Ishikawa (cell line): ENCODE results near the gene EPHA6.

ENCODE experiments used
- CEBPB ChIP-seq: IDR thresholded peaks from 2 replicates; pipeline ENCODE4 v1.6.1; 2012
- CREB1 ChIP-seq: IDR thresholded peaks from 2 replicates; pipeline ENCODE4 v1.6.1; 2012; ENCODE audit warnings: low read depth
- EGR1 ChIP-seq: IDR thresholded peaks from 2 replicates; pipeline ENCODE4 v1.6.1; 2012
- EP300 ChIP-seq: IDR thresholded peaks from 2 replicates; pipeline ENCODE4 v1.6.1; 2012; ENCODE audit warnings: borderline replicate concordance
- FOXM1 ChIP-seq: IDR thresholded peaks from 2 replicates; pipeline ENCODE4 v1.6.1; 2012; ENCODE audit warnings: low read depth, borderline replicate concordance
- NFIC ChIP-seq: IDR thresholded peaks from 2 replicates; pipeline ENCODE4 v1.6.1; 2012
- RAD21 ChIP-seq: IDR thresholded peaks from 2 replicates; pipeline ENCODE4 v1.6.1; 2012; ENCODE audit warnings: low read depth
- TAF1 ChIP-seq: IDR thresholded peaks from 2 replicates; pipeline ENCODE4 v1.6.1; 2012; ENCODE audit warnings: low read depth, mild to moderate bottlenecking
- TCF12 ChIP-seq: IDR thresholded peaks from 2 replicates; pipeline ENCODE4 v1.6.1; 2012; ENCODE audit warnings: low read depth
- TEAD4 ChIP-seq: IDR thresholded peaks from 2 replicates; pipeline ENCODE4 v1.6.1; 2012
- YY1 ChIP-seq: IDR thresholded peaks from 2 replicates; pipeline ENCODE4 v1.6.1; 2012; ENCODE audit warnings: low read depth
- ZBTB7A ChIP-seq: IDR thresholded peaks from 2 replicates; pipeline ENCODE4 v1.6.1; 2012; ENCODE audit warnings: low read depth
- TF ChIP-seq, protein P1 (sequence below): IDR thresholded peaks from 2 replicates; pipeline ENCODE4 v1.6.1; 2012; ENCODE audit warnings: low read depth, mild to moderate bottlenecking
- TF ChIP-seq, protein P2 (sequence below): IDR thresholded peaks from 2 replicates; pipeline ENCODE4 v1.6.1; 2012
- TF ChIP-seq, protein P3 (sequence below): IDR thresholded peaks from 2 replicates; pipeline ENCODE4 v1.6.1; 2012

The EPHA6 gene

DNA sequence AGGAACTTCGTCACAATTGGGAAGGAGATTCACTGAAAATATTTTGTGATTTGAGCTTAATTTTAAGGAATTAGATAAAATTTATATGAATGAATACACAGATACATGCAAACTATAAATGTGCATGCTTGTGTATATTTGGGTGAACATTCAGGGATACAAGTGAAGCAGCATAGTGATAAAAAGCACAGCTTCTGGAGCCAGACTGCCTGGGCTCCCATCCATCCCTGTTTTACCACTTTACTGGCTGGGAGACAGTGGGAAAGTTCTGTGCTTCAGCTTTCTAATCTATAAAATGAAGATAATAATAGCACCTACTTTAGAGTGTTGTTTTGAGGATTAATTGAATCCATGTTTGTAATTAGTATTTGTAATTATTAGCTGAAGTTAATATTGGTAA lies 8.1 kb upstream of the EPHA6 start:
- TF ChIP-seq TAF1: no peak

DNA sequence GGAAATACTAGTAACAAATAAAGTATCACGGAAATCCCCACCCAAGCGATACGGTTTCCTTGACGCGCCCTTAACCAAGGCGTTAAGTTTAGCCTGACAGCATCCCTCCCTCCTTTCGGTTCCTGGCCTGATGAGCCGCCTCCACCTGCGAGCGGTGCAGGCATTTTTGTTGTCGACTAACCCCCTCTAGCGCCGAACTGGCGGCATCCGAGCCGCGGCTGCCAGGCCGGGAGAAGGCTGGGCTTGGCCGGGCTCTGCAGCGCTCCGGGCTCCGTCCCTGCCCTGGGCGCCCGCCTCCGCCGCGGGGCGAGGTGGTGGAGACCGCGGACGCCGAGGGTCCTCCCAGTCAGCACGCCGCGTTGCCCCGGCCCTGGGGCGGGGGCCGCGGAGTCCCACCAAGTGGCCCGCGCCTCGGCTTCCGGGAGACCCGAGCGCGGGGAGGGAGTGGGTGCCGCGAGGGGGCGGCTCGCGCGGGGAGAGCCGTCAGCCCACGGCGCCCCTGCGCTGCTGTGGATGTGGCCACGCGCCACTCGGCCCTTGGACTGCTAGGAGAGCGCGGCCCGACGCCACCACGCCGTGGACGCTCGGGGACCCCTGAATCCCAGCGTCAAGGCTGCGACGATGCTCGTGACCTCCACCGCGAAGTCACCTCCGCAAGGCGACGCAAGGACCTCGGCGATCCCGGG lies 1.1 kb upstream of the EPHA6 start:
- no peak for TF ChIP-seq NFIC
- TF ChIP-seq, protein P1, sequence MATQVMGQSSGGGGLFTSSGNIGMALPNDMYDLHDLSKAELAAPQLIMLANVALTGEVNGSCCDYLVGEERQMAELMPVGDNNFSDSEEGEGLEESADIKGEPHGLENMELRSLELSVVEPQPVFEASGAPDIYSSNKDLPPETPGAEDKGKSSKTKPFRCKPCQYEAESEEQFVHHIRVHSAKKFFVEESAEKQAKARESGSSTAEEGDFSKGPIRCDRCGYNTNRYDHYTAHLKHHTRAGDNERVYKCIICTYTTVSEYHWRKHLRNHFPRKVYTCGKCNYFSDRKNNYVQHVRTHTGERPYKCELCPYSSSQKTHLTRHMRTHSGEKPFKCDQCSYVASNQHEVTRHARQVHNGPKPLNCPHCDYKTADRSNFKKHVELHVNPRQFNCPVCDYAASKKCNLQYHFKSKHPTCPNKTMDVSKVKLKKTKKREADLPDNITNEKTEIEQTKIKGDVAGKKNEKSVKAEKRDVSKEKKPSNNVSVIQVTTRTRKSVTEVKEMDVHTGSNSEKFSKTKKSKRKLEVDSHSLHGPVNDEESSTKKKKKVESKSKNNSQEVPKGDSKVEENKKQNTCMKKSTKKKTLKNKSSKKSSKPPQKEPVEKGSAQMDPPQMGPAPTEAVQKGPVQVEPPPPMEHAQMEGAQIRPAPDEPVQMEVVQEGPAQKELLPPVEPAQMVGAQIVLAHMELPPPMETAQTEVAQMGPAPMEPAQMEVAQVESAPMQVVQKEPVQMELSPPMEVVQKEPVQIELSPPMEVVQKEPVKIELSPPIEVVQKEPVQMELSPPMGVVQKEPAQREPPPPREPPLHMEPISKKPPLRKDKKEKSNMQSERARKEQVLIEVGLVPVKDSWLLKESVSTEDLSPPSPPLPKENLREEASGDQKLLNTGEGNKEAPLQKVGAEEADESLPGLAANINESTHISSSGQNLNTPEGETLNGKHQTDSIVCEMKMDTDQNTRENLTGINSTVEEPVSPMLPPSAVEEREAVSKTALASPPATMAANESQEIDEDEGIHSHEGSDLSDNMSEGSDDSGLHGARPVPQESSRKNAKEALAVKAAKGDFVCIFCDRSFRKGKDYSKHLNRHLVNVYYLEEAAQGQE: no peak
- no peak for TF ChIP-seq YY1
- TF ChIP-seq RAD21: peak; percentile 78
- TF ChIP-seq TCF12: no peak
- no peak for TF ChIP-seq EGR1

DNA sequence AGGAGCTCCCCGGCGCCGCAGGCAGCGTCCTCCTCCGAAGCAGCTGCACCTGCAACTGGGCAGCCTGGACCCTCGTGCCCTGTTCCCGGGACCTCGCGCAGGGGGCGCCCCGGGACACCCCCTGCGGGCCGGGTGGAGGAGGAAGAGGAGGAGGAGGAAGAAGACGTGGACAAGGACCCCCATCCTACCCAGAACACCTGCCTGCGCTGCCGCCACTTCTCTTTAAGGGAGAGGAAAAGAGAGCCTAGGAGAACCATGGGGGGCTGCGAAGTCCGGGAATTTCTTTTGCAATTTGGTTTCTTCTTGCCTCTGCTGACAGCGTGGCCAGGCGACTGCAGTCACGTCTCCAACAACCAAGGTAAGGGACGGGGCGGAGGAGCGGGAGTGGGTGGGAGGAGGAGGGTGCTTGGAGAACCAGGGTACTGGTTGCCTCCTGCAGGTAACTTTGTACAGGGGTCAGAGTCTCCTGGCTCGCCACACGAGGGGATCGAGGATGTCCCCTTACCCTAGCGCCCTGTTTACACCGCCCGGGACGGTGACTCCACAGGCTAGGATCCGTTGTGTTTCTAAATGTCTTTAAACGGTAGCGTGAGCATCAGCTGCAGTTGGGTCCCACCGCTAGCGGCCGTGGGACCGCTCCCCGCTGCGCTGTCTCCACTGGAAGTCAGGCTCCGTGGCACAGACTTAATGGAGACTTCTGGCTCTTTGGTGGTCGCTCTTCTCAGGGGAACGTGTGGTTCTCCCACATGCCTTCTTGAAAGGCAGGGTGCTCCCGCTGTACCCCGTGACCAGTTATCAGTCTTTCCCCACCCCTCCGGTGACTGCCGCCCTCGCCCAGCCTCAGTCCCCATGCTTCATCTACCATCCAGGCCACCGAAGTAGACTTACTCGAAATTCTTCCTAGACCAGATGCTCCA lies 515 bp downstream of the EPHA6 start:
- TF ChIP-seq CREB1 (no peak), ZBTB7A (0 out of 2 replicates have a peak, but pooled peaks have one; percentile 39)

DNA sequence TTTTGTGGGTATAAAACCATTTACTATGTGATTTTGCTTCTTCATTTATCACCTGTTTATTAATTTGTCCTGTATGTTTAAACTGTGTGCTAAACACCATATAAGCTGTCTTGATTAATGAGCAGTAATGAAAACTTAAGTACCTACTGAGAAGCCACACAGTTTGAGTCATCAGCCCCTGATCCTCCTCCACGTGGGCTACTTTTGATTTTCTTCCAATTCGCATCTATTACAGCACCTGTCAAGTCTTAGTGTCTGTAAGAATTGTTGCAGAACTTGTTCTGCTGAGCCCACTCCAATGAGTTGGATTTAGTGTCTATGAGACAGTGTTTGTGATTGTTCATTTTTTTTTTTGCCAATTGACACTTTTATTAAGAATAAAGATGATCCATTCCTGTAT lies 16.8 kb downstream of the EPHA6 start:
- TF ChIP-seq, protein P2, sequence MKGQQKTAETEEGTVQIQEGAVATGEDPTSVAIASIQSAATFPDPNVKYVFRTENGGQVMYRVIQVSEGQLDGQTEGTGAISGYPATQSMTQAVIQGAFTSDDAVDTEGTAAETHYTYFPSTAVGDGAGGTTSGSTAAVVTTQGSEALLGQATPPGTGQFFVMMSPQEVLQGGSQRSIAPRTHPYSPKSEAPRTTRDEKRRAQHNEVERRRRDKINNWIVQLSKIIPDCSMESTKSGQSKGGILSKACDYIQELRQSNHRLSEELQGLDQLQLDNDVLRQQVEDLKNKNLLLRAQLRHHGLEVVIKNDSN: 0 out of 2 replicates have a peak, but pooled peaks have one; percentile 12
- TF ChIP-seq TCF12: no peak

DNA sequence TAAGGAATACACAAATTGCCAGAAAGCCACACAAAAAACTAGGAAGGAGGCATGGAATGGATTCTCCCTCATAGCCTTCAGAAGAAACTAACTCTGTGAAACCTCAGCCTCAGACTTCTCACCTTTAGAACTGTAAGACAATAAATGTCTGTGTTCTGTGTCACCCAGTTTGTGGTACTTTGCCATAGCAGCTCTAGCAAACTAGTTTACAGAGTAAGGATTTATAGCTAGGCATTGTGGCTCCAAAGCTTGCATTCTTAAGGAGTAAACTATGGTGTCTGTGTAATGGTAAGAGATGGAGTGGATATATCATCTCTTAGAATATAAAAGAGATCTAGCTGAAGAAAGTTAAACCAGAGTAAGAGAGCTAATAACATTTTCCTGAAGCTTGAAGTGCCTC lies 18.9 kb downstream of the EPHA6 start:
- TF ChIP-seq EGR1 (no peak), EP300 (no peak), NFIC (no peak), CEBPB (no peak), TEAD4 (no peak), CREB1 (no peak), FOXM1 (no peak), TCF12 (no peak), RAD21 (no peak), TAF1 (no peak), ZBTB7A (no peak), YY1 (no peak)
- TF ChIP-seq, protein P2: no peak
- TF ChIP-seq, protein P3, sequence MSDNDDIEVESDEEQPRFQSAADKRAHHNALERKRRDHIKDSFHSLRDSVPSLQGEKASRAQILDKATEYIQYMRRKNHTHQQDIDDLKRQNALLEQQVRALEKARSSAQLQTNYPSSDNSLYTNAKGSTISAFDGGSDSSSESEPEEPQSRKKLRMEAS: no peak

DNA sequence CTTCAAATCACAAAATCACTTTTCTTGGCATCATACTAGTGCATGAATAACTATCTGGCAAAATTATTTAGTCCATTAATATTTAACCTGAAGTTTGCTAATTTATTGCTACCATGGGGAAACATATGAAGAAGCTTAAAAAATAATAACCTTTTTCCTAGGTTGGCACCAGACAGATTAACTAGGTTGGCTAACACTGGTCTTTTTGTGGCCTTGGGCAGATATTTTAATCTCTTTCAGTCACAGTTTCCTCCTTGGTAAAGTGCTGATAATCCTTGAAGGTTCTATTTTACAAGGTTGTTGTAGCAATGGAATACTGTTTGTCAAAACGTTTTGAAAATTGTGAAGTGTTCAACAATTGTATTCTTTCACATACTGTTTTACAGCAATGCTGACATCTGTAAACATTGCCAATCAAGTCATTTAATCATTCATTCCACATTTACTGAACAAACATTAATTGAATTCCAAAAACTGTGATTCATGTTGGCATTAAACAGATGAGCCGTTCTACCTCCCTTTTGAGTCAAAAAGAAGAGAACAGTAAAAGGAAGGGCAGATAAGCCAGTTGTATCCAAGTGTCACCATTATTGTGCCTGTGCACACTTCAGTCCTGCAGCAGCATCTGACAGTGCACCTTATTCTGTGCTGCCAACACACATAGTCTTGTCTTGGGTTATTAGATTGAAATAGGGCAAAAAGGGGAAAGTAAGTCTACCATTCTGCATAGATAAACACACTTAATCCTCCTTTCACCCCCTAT lies 21.9 kb downstream of the EPHA6 start:
- TF ChIP-seq, protein P2: no peak
- TF ChIP-seq RAD21 (no peak), CEBPB (no peak), YY1 (no peak), EP300 (no peak), EGR1 (no peak), CREB1 (no peak), NFIC (no peak), TEAD4 (no peak), FOXM1 (no peak), TAF1 (no peak), ZBTB7A (no peak), TCF12 (no peak)
- TF ChIP-seq, protein P1: no peak
- TF ChIP-seq, protein P3: no peak
